Heart left ventricle (tissue), 16 donors: ENCODE results near the gene XRCC2. TPM values are rescaled to one million over a fixed set of nuclear protein-coding genes. Genes with fewer than 3 reads are reported as not detected.
"Not testable (repeated sequence)": the region's sequence is repeated elsewhere in the genome, so short reads cannot be mapped to it uniquely, and the experiment has no call there.

Experiments used
- ATAC-seq, 4 donors: fragments of 200-7000 bp; cut with Tn5 transposase; one replicate each; pipeline ENCODE4 v1.9.1; 2020 to 2022; ENCODE audit warnings: moderate library complexity in 4 of 4, mild to moderate bottlenecking in 3 of 4, moderate number of reproducible peaks in 1 of 4
- DNase-seq, 5 donors: peaks; one replicate each; pipeline ENCODE4 v3.0.0-alpha.2; 2020
- H3K27ac ChIP-seq, 12 donors: fragments of 200-600 bp; sonication (generic) in 4 of 12; one replicate each; pipeline versions ENCODE4 v1.5.0 to v1.8.0; 2016 to 2022; ENCODE audit warnings: mild to moderate bottlenecking in 2 of 12
- H3K27me3 ChIP-seq, 9 donors: fragments of 200-600 bp; sonication (generic) in 2 of 9; one replicate each; pipeline versions ENCODE4 v1.5.1 to v1.8.0; 2016 to 2022; ENCODE audit warnings: mild to moderate bottlenecking in 3 of 9
- H3K36me3 ChIP-seq, 9 donors: fragments of 200-600 bp; sonication (generic) in 2 of 9; one replicate each; pipeline versions ENCODE4 v1.5.0 to v1.8.0; 2018 to 2022; ENCODE audit warnings: mild to moderate bottlenecking in 2 of 9
- H3K4me1 ChIP-seq, 12 donors: fragments of 200-600 bp; sonication (generic) in 4 of 12; one replicate each; pipeline versions ENCODE4 v1.5.0 to v1.8.0; 2016 to 2022; ENCODE audit warnings: mild to moderate bottlenecking in 3 of 12
- H3K4me3 ChIP-seq, 12 donors: fragments of 200-600 bp; sonication (generic) in 4 of 12; one replicate each; pipeline versions ENCODE4 v1.5.0 to v1.8.0; 2017 to 2022; ENCODE audit warnings: mild to moderate bottlenecking in 9 of 12, moderate library complexity in 4 of 12
- H3K9me3 ChIP-seq, 12 donors: fragments of 200-600 bp; sonication (generic) in 4 of 12; one replicate each; pipeline versions ENCODE4 v1.5.0 to v1.8.0; 2016 to 2022; ENCODE audit warnings: mild to moderate bottlenecking in 1 of 12
- POLR2A ChIP-seq, 2 donors: fragments of 450-650 bp; IDR thresholded peaks; one replicate each; pipeline ENCODE4 v1.6.1; 2017; ENCODE audit warnings: antibody characterized with exemption in 2 of 2, mild to moderate bottlenecking in 2 of 2, moderate library complexity in 2 of 2
- WGBS, 4 donors: extraction: QIAGEN DNeasy Blood & Tissue Kit in 2 of 4; methylation state at CpG; one replicate each; pipeline versions ENCODE4 v1.1.5 to v1.1.7; 2013 to 2018; 5-methylcytosine and 5-hydroxymethylcytosine counted together
- intact Hi-C, 10 donors: fragments of 100-400 bp; cut with DNase I; formaldehyde crosslinking; loops; one replicate each; pipeline versions ENCODE4 v1.11.1 to v1.14.2; 2022
- polyA plus RNA-seq, 2 donors: library from polyadenylated mRNA; stranded (reverse); fragments of 200-250 nt; gene quantifications; one replicate each; pipeline ENCODE4 v1.2.3, GENCODE V29; 2013
- total RNA-seq, 9 donors: library from RNA; depleted of rRNA in 2 of 9; stranded (reverse); fragments of >200 nt in 2 of 9; fragmentation: NEBNext Ultra II Directional in 3 of 9; extraction: Animal tissue kit (Norgen Biotek cat#: 25700) in 3 of 9; gene quantifications; one replicate each; pipeline versions ENCODE4 v1.1.0 to v1.2.4, GENCODE V29; 2016 to 2023
- TF ChIP-seq, protein P1 (sequence below), 12 donors: fragments of 200-600 bp; sonication (generic) in 4 of 12; IDR thresholded peaks; one replicate each; pipeline versions ENCODE4 v1.5.0 to v1.8.0; 2018 to 2022; ENCODE audit warnings: antibody characterized with exemption in 12 of 12, mild to moderate bottlenecking in 5 of 12
- donor health status: ischemic (EF 13 %, LVEDD 7.1; RV severe dilation, severe dysfunction).
- donor health status: healthy with polysubstance abuse.
- donor health status: DM: no; HTN: yes; CAD: no.
- donor health status: DM: no; HTN: no; CAD: no.
- donor health status: ischemic (EF 25% LVEDD 6.9; RV normal size, moderate dysfunction).
- donor health status: ischemic (EF 25% LVEDD 5.7; RV mildly dilated, moderate dysfunction).
- donor health status: healthy.
- donor health status: DM: yes; HTN: yes; CAD: no.
- donor health status: ischemic (EF 35%, LVEDD 5.7; RV mildly dilated, moderate dysfunction).
- donor health status: nonischemic (EF 11% LVEDD 7.7; RV severe dilation, severe dysfunction).
- donor health status: DM: yes; HTN: yes; CAD: no.
- donor health status: PGD.
- donor health status: ischemic (EF 29% LVEDD 5.4; RV normal size, mild dysfunction).
- donor health status: nonischemic (EF 23%, LVEDD 6.1; RV moderate dilation, normal function).

The XRCC2 gene
- total and polyA plus RNA-seq, 11 donors: 0.14 to 0.85 (median 0.36) TPM

DNA sequence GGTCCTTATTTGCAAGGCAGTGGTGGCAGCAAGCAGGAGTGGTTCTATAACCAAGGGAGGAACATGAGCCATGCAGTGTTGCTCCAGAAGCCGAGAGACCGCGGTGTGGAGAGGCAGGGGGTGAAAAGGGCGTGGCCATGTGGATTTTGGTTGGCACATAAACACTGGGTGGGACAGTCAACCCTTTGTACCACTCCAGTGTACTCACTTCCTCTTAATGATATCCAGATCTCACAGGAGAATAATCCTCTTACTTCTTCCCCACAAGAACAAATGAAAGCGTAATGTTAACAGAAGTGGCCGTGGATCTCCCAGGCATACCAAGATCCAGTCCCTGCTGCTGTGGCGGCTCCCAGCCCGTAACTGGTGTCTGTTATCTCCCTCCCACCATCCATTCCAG, 42.4 kb downstream of the XRCC2 start:
- WGBS, 4 donors: 67 to 86% (median 71%) methylated on average over 8 of the region's 8 CpGs
- intact Hi-C loops: no loop called here

DNA sequence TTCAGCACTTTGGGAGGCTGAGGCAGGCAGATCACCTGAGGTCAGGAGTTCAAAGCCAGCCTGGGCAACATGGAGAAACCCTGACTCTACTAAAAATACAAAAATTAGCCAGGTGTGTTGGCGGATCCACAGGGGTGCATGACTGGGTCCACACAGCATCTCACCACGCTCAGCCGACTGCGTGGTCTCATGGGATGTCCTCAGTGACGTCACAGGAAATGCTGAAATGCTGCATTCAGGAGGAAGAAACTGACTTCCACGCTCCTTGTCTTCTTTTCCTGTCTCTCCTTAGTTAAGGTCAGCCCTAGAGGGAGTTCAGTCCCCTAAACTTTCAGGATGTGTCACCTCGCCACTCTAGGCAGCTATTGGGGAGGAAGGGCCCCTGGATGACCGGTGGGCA, 42.9 kb downstream of the XRCC2 start:
- TF ChIP-seq, protein P1, sequence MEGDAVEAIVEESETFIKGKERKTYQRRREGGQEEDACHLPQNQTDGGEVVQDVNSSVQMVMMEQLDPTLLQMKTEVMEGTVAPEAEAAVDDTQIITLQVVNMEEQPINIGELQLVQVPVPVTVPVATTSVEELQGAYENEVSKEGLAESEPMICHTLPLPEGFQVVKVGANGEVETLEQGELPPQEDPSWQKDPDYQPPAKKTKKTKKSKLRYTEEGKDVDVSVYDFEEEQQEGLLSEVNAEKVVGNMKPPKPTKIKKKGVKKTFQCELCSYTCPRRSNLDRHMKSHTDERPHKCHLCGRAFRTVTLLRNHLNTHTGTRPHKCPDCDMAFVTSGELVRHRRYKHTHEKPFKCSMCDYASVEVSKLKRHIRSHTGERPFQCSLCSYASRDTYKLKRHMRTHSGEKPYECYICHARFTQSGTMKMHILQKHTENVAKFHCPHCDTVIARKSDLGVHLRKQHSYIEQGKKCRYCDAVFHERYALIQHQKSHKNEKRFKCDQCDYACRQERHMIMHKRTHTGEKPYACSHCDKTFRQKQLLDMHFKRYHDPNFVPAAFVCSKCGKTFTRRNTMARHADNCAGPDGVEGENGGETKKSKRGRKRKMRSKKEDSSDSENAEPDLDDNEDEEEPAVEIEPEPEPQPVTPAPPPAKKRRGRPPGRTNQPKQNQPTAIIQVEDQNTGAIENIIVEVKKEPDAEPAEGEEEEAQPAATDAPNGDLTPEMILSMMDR (IDR thresholded peaks at IDR 0.05): no peak
- TF ChIP-seq POLR2A (IDR thresholded peaks at IDR 0.05): no peak
- ATAC-seq (no peak), DNase-seq (no peak)
- Histone ChIP-seq H3K9me3 (no peaks in the 10 kb centered on the region), H3K36me3 (no peaks in the 10 kb centered on the region), H3K27ac (no peak overlapping the region), H3K4me3 (no peak overlapping the region), H3K4me1 (no peaks in the 10 kb centered on the region), H3K27me3 (peaks cover 0 to 7% (median 0%) of the 10 kb centered on the region in 9 donors)
- intact Hi-C loops: no loop called here
- 61 to 75% (median 66%) methylated on average over 8 of the region's 8 CpGs for WGBS, 4 donors

More for the DNA sequence above, 42.4 kb downstream of the XRCC2 start:
- Histone ChIP-seq H3K36me3 (no peaks in the 10 kb centered on the region), H3K9me3 (no peaks in the 10 kb centered on the region), H3K27ac (no peak overlapping the region), H3K4me3 (no peak overlapping the region), H3K4me1 (no peaks in the 10 kb centered on the region), H3K27me3 (peaks cover 0 to 7% (median 0%) of the 10 kb centered on the region in 9 donors)
- ATAC-seq: no peak
- TF ChIP-seq POLR2A (IDR thresholded peaks at IDR 0.05): no peak
- TF ChIP-seq, protein P1 (IDR thresholded peaks at IDR 0.05): no peak
- no peak for DNase-seq

DNA sequence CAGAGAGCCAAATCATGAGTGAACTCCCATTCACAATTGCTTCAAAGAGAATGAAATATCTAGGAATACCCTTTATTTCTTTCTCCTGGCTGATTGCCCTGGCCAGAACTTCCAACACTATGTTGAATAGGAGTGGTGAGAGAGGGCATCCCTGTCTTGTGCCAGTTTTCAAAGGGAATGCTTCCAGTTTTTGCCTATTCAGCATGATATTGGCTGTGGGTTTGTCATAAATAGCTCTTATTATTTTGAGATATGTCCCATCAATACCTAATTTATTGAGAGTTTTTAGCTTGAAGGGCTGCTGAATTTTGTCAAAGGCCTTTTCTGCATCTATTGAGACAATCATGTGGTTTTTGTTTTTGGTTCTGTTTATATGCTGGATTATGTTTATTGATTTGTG, 47.2 kb downstream of the XRCC2 start:
- intact Hi-C loops, H3K27ac ChIP-seq, ATAC-seq, H3K4me1 ChIP-seq, DNase-seq, H3K27me3 ChIP-seq, H3K36me3 ChIP-seq, H3K4me3 ChIP-seq, H3K9me3 ChIP-seq: not testable (repeated sequence)

DNA sequence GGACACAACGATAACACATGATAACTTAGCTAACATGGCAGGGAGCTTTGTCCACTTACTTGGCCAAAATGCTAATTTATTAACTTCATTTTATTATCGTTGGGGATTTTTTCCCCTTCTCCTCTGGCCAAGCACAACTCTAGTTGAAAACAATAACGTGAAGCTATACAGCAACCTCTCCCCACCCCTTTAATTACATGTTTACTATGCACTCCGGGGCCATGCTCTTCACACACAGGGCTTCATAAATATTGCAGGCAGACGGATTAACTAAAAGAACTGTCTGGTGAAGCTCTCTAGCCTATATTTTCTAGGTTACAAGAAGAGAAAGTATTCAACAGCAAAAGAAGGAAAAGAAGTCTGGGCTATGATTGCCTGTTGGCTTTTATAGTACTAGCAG, 51.7 kb downstream of the XRCC2 start:
- Histone ChIP-seq H3K4me3 (no peak overlapping the region), H3K9me3 (no peaks in the 10 kb centered on the region), H3K36me3 (no peaks in the 10 kb centered on the region), H3K27me3 (no peaks in the 10 kb centered on the region), H3K27ac (no peak overlapping the region), H3K4me1 (no peaks in the 10 kb centered on the region)
- TF ChIP-seq POLR2A (IDR thresholded peaks at IDR 0.05): no peak
- TF ChIP-seq, protein P1 (IDR thresholded peaks at IDR 0.05): no peak
- 74 to 80% (median 76%) methylated on average over 5 of the region's 5 CpGs for WGBS, 4 donors
- intact Hi-C loops: no loop called here
- ATAC-seq: no peak
- DNase-seq: no peak

DNA sequence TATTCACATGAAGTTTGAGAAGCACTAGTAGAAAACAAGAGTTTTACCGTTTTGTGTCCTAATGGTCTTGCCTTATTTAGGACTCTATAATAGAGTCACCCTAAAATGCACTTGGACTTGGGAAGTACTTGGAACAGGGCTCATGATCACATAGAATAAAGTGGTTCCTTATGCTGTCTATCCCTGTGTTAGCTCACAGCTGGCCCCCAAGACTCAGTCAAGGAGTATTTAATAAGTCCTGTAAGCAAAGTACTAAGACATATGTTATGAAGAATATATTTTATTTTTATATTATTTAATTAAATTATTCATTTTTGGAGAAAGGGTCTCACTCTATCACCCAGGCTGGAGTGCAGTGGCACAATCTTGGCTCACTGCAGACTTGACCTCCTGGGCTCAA, 54.5 kb downstream of the XRCC2 start:
- no peak for ATAC-seq
- H3K9me3 ChIP-seq: no peaks in the 10 kb centered on the region
- no peaks in the 10 kb centered on the region for H3K36me3 ChIP-seq
- WGBS, 4 donors: 90 to 100% (median 93%) methylated on average over 1 of the region's 1 CpG
- no peaks in the 10 kb centered on the region for H3K27me3 ChIP-seq
- intact Hi-C loops: no loop called here
- H3K4me3 ChIP-seq: no peak overlapping the region
- no peaks in the 10 kb centered on the region for H3K4me1 ChIP-seq
- no peak for TF ChIP-seq POLR2A (IDR thresholded peaks at IDR 0.05)
- TF ChIP-seq, protein P1 (IDR thresholded peaks at IDR 0.05): no peak
- no peak for DNase-seq
- no peak overlapping the region for H3K27ac ChIP-seq
